Esophagus squamous epithelium (tissue), 5 donors: Measurements from ENCODE around the gene LAGE3. TPM values are rescaled to one million over a fixed set of nuclear protein-coding genes. Genes with fewer than 3 reads are reported as not detected.

Source experiments
- DNase-seq: peaks from one replicate; lab custom pipeline; 2025; lab: John Stamatoyannopoulos, UW
- H3K27ac ChIP-seq, 4 donors: fragments of 200-600 bp; sonication (generic); one replicate each; pipeline ENCODE4 v1.5.1; 2016 to 2019; ENCODE audit warnings: mild to moderate bottlenecking in 1 of 4
- H3K27me3 ChIP-seq, 4 donors: fragments of 200-600 bp; sonication (generic); 1 replicate in 3 of 4; 2 replicates in 1 of 4; pipeline versions ENCODE4 v1.5.1 to v1.6.0; 2017 to 2021; ENCODE audit warnings: antibody characterized with exemption in 1 of 4
- H3K36me3 ChIP-seq, 3 donors: fragments of 200-600 bp; sonication (generic); one replicate each; pipeline ENCODE4 v1.5.1; 2016 to 2019
- H3K4me1 ChIP-seq, 3 donors: fragments of 200-600 bp; sonication (generic); one replicate each; pipeline ENCODE4 v1.5.1; 2017 to 2019
- H3K4me3 ChIP-seq, 4 donors: fragments of 200-600 bp; sonication (generic); 1 replicate in 3 of 4; 2 replicates in 1 of 4; pipeline ENCODE4 v1.5.1; 2016 to 2019; ENCODE audit warnings: mild to moderate bottlenecking in 2 of 4, moderate library complexity in 1 of 4
- H3K9me3 ChIP-seq, 3 donors: fragments of 200-600 bp; sonication (generic); one replicate each; pipeline ENCODE4 v1.5.1; 2016 to 2019
- CTCF ChIP-seq, 6 experiments: fragments of 450-650 bp in 4 of 6; fragments of 200-600 bp in 2 of 6; sonication (generic) in 2 of 6; IDR thresholded peaks; one replicate each; pipeline ENCODE4 v1.5.1; 2016 to 2019; ENCODE audit warnings: antibody characterized with exemption in 6 of 6, mild to moderate bottlenecking in 4 of 6, moderate library complexity in 4 of 6
- POLR2A ChIP-seq, 4 donors: fragments of 450-650 bp; IDR thresholded peaks; one replicate each; pipeline ENCODE4 v1.6.1; 2017; ENCODE audit warnings: antibody characterized with exemption in 4 of 4, mild to moderate bottlenecking in 4 of 4, moderate library complexity in 3 of 4
- WGBS, 2 donors: methylation state at CpG; one replicate each; pipeline ENCODE4 v1.1.5; 2018; 5-methylcytosine and 5-hydroxymethylcytosine counted together
- intact Hi-C: fragments of 100-400 bp; cut with DNase I; formaldehyde crosslinking; loops from one replicate; pipeline ENCODE4 v1.15.0; 2022
- total RNA-seq, 4 donors: library from RNA; depleted of rRNA; stranded (reverse); fragments of >200 nt; gene quantifications; one replicate each; pipeline ENCODE4 v1.1.0, GENCODE V29; 2016
- donor health status: DM: yes; HTN: yes; CAD: no.

LAGE3 gene
- total RNA-seq, 4 donors from 2014 or later: 18.2 to 44.3 (median 21.9) TPM

- no peak for TF ChIP-seq POLR2A (IDR thresholded peaks at IDR 0.05)
- no peak for TF ChIP-seq CTCF (IDR thresholded peaks at IDR 0.05)
- no peak for DNase-seq
- Histone ChIP-seq H3K9me3 (no peaks in the 10 kb centered on the region), H3K27ac (no peak overlapping the region), H3K36me3 (peaks cover 0 to 36% (median 0%) of the 10 kb centered on the region in 3 donors), H3K4me3 (no peak overlapping the region), H3K27me3 (no peaks in the 10 kb centered on the region), H3K4me1 (peaks cover 0 to 3% (median 0%) of the 10 kb centered on the region in 3 donors)
- intact Hi-C loops: no loop called here
- WGBS, 2 donors: 78 to 97% methylated on average over 10 to 16 of the region's 28 CpGs
Measured at GRCh38 chrX:154472685-154473632, 6.1 kb downstream of the LAGE3 start.

- no peaks in the 10 kb centered on the region for H3K27me3 ChIP-seq
- DNase-seq: no peak
- intact Hi-C loops: no loop called here
- 84 to 87% methylated on average over 3 to 18 of the region's 23 CpGs for WGBS, 2 donors
- H3K36me3 ChIP-seq: peaks cover 0 to 45% (median 0%) of the 10 kb centered on the region in 3 donors
- no peak overlapping the region for H3K27ac ChIP-seq
- H3K4me3 ChIP-seq: no peak overlapping the region
- TF ChIP-seq CTCF (IDR thresholded peaks at IDR 0.05): no peak
- TF ChIP-seq POLR2A (IDR thresholded peaks at IDR 0.05): no peak
- H3K4me1 ChIP-seq: no peaks in the 10 kb centered on the region
- no peaks in the 10 kb centered on the region for H3K9me3 ChIP-seq
Measured at GRCh38 chrX:154471839-154472684, 7.0 kb downstream of the LAGE3 start.

DNA sequence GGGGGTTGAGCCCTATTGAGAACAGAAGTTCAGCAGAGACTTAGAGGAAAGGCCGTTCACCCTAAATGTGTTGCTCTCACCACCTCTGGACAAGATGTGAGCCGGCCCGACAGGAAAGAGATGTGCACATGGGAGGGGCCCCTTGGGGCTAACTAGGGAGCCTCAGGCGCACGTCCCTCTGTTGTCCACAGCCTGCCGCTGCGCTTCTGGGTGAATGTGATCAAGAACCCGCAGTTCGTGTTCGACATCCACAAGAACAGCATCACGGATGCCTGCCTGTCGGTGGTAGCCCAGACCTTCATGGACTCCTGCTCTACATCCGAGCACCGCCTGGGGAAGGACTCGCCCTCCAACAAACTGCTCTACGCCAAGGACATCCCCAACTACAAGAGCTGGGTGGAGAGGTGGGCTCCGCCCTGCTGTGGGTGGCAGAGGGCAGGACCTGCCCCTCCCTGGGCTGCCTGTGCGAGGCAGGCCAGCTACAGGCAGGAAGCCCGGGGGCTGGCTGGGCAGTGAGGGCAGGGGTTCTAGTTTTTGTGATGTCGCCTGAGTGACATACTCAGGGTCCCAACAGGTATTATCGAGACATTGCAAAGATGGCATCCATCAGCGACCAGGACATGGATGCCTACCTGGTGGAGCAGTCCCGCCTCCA is 8.0 kb downstream of the LAGE3 start:
- no peaks in the 10 kb centered on the region for H3K9me3 ChIP-seq
- intact Hi-C loops: no loop called here
- H3K27me3 ChIP-seq: no peaks in the 10 kb centered on the region
- TF ChIP-seq POLR2A (IDR thresholded peaks at IDR 0.05) (no peak), CTCF (IDR thresholded peaks at IDR 0.05) (no peak)
- no peak overlapping the region for H3K4me3 ChIP-seq
- 89 to 96% methylated on average over 4 to 17 of the region's 23 CpGs for WGBS, 2 donors
- no peak for DNase-seq
- H3K27ac ChIP-seq: no peak overlapping the region
- H3K36me3 ChIP-seq: peaks cover 0 to 55% (median 0%) of the 10 kb centered on the region in 3 donors
- no peaks in the 10 kb centered on the region for H3K4me1 ChIP-seq

- 100% methylated on average over 2 of the region's 14 CpGs; no CpG with 5 or more reads in 1 of the 2 donors for WGBS, 2 donors
Measured at GRCh38 chrX:154470434-154470833, 8.6 kb downstream of the LAGE3 start.

More at GRCh38 chrX:154470434-154470833, 8.6 kb downstream of the LAGE3 start:
- intact Hi-C loops: no loop called here
- Histone ChIP-seq H3K27me3 (no peaks in the 10 kb centered on the region), H3K4me1 (no peaks in the 10 kb centered on the region), H3K4me3 (no peak overlapping the region), H3K36me3 (peaks cover 0 to 61% (median 0%) of the 10 kb centered on the region in 3 donors), H3K27ac (no peak overlapping the region), H3K9me3 (no peaks in the 10 kb centered on the region)
- DNase-seq: no peak
- TF ChIP-seq CTCF (IDR thresholded peaks at IDR 0.05) (no peak), POLR2A (IDR thresholded peaks at IDR 0.05) (no peak)
